ENCODE measurements around the gene ATXN1. TPM values are rescaled to one million over a fixed set of nuclear protein-coding genes. Genes with fewer than 3 reads are reported as not detected.

The ATXN1 gene
- total RNA-seq, 4 donors from 2014 or later = 16.3 to 52.2 (median 25.7) TPM

DNA sequence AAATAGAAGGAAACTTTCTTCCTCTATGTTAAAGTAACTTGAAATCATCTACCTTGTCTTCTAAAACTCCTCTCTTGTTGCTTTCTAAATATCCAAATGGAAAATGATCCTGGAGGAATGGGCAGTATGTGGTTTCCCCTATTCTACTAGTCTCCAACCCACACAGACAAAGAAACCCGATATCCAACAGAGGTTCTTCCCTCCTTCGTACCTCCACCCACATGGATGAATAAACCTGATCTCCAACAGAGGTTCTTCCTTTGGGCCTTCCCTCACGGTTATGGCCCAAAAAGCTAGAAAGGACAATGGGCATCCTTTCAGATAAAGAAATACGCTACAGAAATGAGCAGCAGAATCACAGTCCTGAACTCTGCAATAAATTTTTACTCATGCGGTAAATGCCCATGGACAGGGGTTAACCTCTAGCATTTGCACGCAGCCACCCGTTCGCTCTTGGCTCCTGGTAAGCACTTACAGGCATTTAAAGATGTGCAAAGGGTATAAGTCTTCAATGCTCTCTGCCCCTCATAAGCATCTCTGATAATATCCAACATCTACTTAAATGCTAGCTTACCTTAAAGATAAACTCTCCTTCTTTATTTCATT lies 392.0 kb downstream of the ATXN1 start:
- intact Hi-C loops (cut with DNase I; ENCODE audit: low total_unique reads) = no loop called here
- no peak for DNase-seq (ENCODE audit: low spot score in 2 of 2)
- no peak for TF ChIP-seq POLR2A (IDR thresholded peaks at IDR 0.05)
- TF ChIP-seq, protein P1, sequence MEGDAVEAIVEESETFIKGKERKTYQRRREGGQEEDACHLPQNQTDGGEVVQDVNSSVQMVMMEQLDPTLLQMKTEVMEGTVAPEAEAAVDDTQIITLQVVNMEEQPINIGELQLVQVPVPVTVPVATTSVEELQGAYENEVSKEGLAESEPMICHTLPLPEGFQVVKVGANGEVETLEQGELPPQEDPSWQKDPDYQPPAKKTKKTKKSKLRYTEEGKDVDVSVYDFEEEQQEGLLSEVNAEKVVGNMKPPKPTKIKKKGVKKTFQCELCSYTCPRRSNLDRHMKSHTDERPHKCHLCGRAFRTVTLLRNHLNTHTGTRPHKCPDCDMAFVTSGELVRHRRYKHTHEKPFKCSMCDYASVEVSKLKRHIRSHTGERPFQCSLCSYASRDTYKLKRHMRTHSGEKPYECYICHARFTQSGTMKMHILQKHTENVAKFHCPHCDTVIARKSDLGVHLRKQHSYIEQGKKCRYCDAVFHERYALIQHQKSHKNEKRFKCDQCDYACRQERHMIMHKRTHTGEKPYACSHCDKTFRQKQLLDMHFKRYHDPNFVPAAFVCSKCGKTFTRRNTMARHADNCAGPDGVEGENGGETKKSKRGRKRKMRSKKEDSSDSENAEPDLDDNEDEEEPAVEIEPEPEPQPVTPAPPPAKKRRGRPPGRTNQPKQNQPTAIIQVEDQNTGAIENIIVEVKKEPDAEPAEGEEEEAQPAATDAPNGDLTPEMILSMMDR (IDR thresholded peaks at IDR 0.05) = no peak
- H3K4me3 ChIP-seq (ENCODE audit: low read depth, poor library complexity, severe bottlenecking) = no peak overlapping the region
- whole genome bisulfite sequencing, 2 donors = 93% methylated on average over 8 of the region's 8 CpGs

DNA sequence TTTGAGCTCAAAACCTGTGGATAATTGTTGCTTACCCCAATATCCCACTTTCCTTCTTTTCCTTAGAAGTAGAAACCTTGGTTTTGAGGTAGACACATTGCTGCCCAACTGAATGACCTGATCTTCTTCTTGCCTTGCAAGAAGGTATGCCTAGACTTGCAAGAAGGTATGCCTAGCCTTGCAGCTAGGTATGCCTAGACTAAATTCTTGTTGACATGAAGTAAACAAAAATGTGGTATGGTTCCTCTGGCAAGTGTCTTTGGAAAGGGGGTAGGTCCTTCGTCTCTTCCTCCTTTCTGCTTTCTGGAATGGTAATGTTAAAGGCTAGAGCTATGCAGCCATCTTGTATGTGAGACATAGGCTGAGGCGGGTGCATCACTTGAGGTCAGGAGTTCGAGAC lies 393.7 kb downstream of the ATXN1 start:
- intact Hi-C loops (cut with DNase I; ENCODE audit: low total_unique reads) = no loop called here
- TF ChIP-seq, protein P1 (IDR thresholded peaks at IDR 0.05) = no peak
- TF ChIP-seq POLR2A (IDR thresholded peaks at IDR 0.05) = no peak
- WGBS, 2 donors = 56 to 69% methylated on average over 3 of the region's 3 CpGs
- no peak for DNase-seq (ENCODE audit: low spot score in 2 of 2)
- no peak overlapping the region for H3K4me3 ChIP-seq (ENCODE audit: low read depth, poor library complexity, severe bottlenecking)

DNA sequence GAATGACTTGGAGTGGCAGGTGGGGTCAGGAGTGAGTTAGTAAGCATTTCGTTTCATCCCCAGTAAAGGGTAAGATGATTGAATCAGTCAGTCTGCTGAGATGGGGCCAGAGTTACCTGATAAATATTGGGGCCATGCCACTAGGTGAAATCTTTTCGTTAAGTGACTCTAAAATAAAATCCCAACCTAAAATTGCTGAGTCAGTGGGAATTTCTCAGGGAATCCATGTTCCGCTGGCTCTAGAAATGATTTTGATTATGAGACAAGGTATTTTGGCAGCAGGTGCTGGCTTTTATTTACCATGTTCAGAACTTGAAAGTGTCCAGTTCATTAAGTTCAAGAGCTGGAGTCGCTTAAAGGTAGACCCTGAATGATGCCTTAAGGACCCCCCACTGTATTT lies 397.5 kb downstream of the ATXN1 start:
- intact Hi-C loops (cut with DNase I; ENCODE audit: low total_unique reads) = no loop called here
- no peak for TF ChIP-seq POLR2A (IDR thresholded peaks at IDR 0.05)
- TF ChIP-seq, protein P1 (IDR thresholded peaks at IDR 0.05) = no peak
- WGBS, 2 donors = 69 to 75% methylated on average over 4 of the region's 4 CpGs
- no peak overlapping the region for H3K4me3 ChIP-seq (ENCODE audit: low read depth, poor library complexity, severe bottlenecking)
- no peak for DNase-seq (ENCODE audit: low spot score in 2 of 2)

DNA sequence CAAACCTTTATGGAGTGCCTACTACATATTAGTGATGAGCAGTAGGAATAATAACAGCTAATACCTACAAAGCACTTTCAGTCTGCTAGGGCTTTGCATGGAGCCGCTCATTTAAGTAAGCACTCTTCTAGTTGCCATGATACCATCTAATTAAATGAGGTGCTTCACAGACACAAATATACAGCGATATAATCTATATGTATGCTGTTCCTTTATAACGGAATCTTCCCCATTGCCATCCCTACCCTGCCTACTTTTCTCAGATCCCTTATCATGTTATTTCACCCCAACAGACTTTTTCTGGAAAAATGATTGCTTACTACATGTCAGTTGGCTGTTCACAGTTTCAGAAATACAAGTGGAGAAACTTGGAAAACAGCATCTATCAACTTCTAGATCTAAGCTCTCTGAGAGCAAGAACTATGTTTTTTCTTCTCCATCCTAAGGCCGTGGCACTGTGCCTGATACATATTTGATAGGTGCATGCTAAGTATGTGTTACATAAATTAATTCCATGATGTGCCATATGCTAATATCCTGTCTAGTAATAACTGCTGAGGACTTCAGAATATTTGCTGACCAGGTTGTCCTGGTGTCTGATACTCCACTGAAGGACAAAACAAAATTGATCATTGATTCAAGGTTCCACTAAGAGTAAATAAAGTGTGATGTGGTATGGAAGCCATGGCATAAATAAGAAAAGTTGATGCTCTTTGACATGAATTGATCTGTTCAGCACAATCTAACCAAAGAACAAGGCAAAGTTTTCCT lies 398.3 kb downstream of the ATXN1 start:
- no peak overlapping the region for H3K4me3 ChIP-seq (ENCODE audit: low read depth, poor library complexity, severe bottlenecking)
- 73 to 74% methylated on average over 4 of the region's 4 CpGs for WGBS, 2 donors
- intact Hi-C loops (cut with DNase I; ENCODE audit: low total_unique reads) = no loop called here
- TF ChIP-seq, protein P1 (IDR thresholded peaks at IDR 0.05) = no peak
- no peak for TF ChIP-seq POLR2A (IDR thresholded peaks at IDR 0.05)
- no peak for DNase-seq (ENCODE audit: low spot score in 2 of 2)

DNA sequence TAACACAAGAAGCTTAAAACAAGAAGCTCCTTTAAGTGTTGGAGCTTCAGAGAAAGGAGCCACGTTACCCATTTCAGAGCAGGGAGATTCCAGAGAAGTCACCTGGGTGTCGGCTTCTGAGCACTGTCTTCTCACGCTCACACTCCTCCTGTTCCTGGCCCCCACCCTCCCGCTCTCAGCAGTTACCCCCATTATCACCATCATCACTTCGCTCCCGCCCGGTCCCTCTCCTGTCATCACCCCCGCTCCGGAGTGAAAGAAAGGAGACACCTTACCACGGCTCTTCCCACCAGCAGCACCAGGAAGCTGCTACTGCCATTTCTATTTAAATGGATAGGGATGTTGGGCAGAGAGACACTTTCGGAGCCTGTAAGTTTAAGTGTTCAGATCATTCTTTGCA lies 399.0 kb downstream of the ATXN1 start:
- 80 to 83% methylated on average over 11 of the region's 11 CpGs for whole genome bisulfite sequencing, 2 donors
- no peak for TF ChIP-seq POLR2A (IDR thresholded peaks at IDR 0.05)

DNA sequence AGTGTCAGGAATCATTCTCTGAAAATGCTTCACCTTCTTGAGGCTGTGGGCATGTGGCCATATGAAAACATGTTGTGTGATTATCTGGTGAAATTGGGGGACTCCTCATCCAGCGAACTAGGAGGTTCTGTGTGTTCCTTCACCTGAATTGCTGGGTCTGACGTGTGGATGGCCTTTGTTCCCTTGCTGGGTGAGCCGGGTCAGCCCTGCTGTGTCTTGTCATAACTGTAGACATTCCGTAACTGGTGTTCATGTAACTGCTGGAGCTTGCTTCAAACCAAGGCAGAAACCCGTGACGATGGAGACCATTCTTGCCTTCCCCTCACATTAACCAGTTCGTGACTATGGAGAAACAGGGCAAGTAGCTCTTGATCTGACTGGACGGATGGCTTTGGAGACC lies 399.4 kb downstream of the ATXN1 start:
- intact Hi-C loops (cut with DNase I; ENCODE audit: low total_unique reads) = no loop called here
- no peak overlapping the region for H3K4me3 ChIP-seq (ENCODE audit: low read depth, poor library complexity, severe bottlenecking)
- 62 to 65% methylated on average over 8 of the region's 8 CpGs for WGBS, 2 donors
- no peak for TF ChIP-seq POLR2A (IDR thresholded peaks at IDR 0.05)
- TF ChIP-seq, protein P1 (IDR thresholded peaks at IDR 0.05) = no peak
- DNase-seq (ENCODE audit: low spot score in 2 of 2) = no peak

More for the DNA sequence above, 399.0 kb downstream of the ATXN1 start:
- intact Hi-C loops (cut with DNase I; ENCODE audit: low total_unique reads) = no loop called here
- no peak for DNase-seq (ENCODE audit: low spot score in 2 of 2)
- no peak overlapping the region for H3K4me3 ChIP-seq (ENCODE audit: low read depth, poor library complexity, severe bottlenecking)

All from lower leg skin (tissue), 4 donors.